Measurements from ENCODE around the gene KIF13A. TPM values are rescaled to one million over a fixed set of nuclear protein-coding genes. Genes with fewer than 3 reads are reported as not detected.

The KIF13A gene
- total and polyA plus RNA-seq, 2 donors (not counting 3 experiments of a cell fraction or from before 2014, with no cell fraction given), result 24.9 to 65.8 TPM

DNA sequence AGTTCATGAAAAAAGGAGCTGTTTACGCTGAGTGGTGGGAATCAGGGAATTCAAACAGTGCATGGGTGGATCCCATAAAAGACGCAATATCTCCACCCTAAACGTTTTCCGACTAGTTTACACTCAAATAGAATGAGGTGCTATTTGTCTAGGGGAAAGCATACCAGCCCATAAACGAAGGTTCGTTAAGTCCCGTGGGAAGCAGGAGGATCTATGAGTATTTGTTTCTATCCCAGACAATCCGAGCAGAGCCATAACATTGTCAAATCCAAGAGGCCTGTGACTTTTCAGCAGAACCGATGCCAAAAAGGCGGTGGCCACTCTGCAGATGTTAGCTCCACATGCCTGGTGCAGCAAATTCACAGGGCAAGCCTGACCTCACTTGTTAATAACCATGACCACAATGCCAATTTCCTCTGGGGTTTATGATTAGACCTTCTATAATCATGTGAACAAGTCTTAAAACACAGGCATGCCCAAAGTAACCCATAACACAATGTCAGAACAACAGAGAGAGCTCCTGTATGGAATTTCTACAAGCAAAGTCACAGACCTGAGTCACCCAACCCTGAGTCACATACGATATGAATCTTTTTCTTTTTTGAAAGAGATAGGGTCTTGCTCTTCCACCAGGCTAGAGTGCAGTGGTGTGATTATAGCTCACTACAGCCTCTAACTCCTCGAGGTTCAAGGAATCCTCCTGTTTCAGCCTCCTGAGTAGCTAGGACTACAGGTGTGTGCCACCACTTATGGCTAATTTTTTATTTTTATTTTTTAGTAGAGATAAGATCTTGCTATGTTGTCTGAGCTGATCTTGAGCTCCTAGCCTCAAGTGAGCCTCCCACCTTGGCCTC lies 123.3 kb downstream of the KIF13A start:
- peak; percentile 72 for DNase-seq (ENCODE audit: low read depth, low spot score)
- intact Hi-C loops (cut with micrococcal nuclease) (loop anchor here (2.0 to 10.0 kb wide), 3 partner anchors 67 to 531 kb away; no protein-coding TSS in a partner anchor), dilution Hi-C loops (cut with MboI; ENCODE audit: extremely low pct_ligation_motif_present, low sequenced_read_pairs) (no loop called here)
- Histone ChIP-seq H3K79me2 (ENCODE audit: control insufficient read depth, insufficient read depth, low read length) (no peaks in the 10 kb centered on the region), H3K9ac (replicated peaks; ENCODE audit: extremely low read depth, insufficient read depth, low read length) (peak overlapping the region; percentile 16), H3K4me2 (ENCODE audit: insufficient read depth, low read length) (peak overlapping the region; percentile 27), H3K27ac (ENCODE audit: insufficient read depth, low read depth, low read length) (peak overlapping the region; percentile 89), H3K27me3 (ENCODE audit: control insufficient read depth in 2 of 2, insufficient read depth in 2 of 2, low read length in 2 of 2) (no peaks in the 10 kb centered on the region), H3K36me3 (ENCODE audit: control insufficient read depth in 2 of 2, extremely low read depth in 1 of 2, insufficient read depth in 2 of 2, low read length in 2 of 2) (no peaks in the 10 kb centered on the region), H2AFZ (ENCODE audit: low read depth, low read length) (no peak overlapping the region), H3K9me1 (replicated peaks; ENCODE audit: control insufficient read depth, extremely low read depth, insufficient read depth, low read length) (no peaks in the 10 kb centered on the region), H3K9me3 (replicated peaks; ENCODE audit: control insufficient read depth, insufficient read depth, low read length) (no peaks in the 10 kb centered on the region), H4K20me1 (replicated peaks; ENCODE audit: control insufficient read depth, extremely low read depth, insufficient read depth, low read length) (no peaks in the 10 kb centered on the region), H3K4me1 (ENCODE audit: control insufficient read depth, extremely low read depth, insufficient read depth, low read length) (peaks cover 53% of the 10 kb centered on the region), H3K4me3 (replicated peaks in 1 of 3; ENCODE audit: insufficient read depth in 1 of 3, low read depth in 1 of 3, low read length in 3 of 3) (no peak overlapping the region)
- ChIA-PET POLR2A (no interaction called here), CTCF (interaction anchor here (0.7 to 1.6 kb wide), 13 partner anchors 9 to 258 kb away, joined by 3 to 9 read pairs (median 3); partner anchors contain the start of genes KIF13A and NHLRC1)
- peak; percentile 50 for FAIRE-seq
- TF ChIP-seq, protein P1, sequence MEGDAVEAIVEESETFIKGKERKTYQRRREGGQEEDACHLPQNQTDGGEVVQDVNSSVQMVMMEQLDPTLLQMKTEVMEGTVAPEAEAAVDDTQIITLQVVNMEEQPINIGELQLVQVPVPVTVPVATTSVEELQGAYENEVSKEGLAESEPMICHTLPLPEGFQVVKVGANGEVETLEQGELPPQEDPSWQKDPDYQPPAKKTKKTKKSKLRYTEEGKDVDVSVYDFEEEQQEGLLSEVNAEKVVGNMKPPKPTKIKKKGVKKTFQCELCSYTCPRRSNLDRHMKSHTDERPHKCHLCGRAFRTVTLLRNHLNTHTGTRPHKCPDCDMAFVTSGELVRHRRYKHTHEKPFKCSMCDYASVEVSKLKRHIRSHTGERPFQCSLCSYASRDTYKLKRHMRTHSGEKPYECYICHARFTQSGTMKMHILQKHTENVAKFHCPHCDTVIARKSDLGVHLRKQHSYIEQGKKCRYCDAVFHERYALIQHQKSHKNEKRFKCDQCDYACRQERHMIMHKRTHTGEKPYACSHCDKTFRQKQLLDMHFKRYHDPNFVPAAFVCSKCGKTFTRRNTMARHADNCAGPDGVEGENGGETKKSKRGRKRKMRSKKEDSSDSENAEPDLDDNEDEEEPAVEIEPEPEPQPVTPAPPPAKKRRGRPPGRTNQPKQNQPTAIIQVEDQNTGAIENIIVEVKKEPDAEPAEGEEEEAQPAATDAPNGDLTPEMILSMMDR (IDR thresholded peaks at IDR 0.05; ENCODE audit: extremely low read depth in 1 of 2, insufficient read depth in 1 of 2, low read depth in 1 of 2, low read length in 2 of 2), result no peak
- TF ChIP-seq POLR2AphosphoS5 (IDR thresholded peaks at IDR 0.05; ENCODE audit: insufficient read depth, low read depth, low read length) (peak; percentile 29), JUN (IDR thresholded peaks at IDR 0.05; ENCODE audit: borderline replicate concordance, insufficient read depth, insufficient read length, low read depth) (peak; percentile 86), MYC (IDR thresholded peaks at IDR 0.05; ENCODE audit: low read depth, low read length) (no peak), GATA2 (IDR thresholded peaks at IDR 0.05; ENCODE audit: insufficient read depth, insufficient read length, low read depth, low read length) (peak; percentile 94), FOS (IDR thresholded peaks at IDR 0.05; ENCODE audit: borderline replicate concordance, insufficient read depth, low read length) (peak; percentile 85), POLR2A (IDR thresholded peaks at IDR 0.05; ENCODE audit: low read depth, low read length) (no peak)
- BruUV-seq (replicated peaks), result no TSS peak

Data from endothelial cell of umbilical vein (primary cell).